ENCODE data around the gene NEFH. TPM values are rescaled to one million over a fixed set of nuclear protein-coding genes. Genes with fewer than 3 reads are reported as not detected.

Gene NEFH
- total and polyA plus RNA-seq, 7 donors: 0.23 to 3.0 (median 1.5) TPM; not detected in 1

DNA sequence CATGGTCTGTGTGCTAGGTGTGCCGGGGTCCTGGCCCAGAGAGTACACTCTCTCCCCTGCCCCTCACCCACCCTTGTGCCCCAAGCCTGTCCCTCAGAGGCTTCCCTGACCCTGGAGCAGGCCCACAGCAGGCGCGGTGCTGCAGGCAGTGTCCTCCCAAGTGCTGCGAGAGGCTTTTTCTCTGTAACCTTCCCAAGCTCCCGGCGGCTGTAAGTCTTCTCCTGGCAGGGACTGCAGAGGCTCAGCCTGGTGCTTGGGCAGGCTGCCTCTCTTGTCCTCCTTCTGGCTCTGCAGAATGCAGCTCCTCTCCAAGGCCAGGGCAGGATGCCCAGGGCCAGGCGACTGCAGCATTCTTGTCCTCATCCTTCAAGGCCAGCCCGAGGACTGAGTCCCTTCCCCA, 25.7 kb upstream of the NEFH start:
- intact Hi-C loops (cut with DNase I): no loop called here
- DNase-seq: peak; percentile 78
- Histone ChIP-seq H3K36me3 (no peaks in the 10 kb centered on the region), H3K4me1 (peaks cover 0 to 37% (median 17%) of the 10 kb centered on the region in 4 donors), H3K9me3 (no peaks in the 10 kb centered on the region), H3K4me3 (no peak overlapping the region), H3K27me3 (no peaks in the 10 kb centered on the region), H3K27ac (peak overlapping the region in 3 of 4 donors; percentile 39 to 73 (median 46))
- TF ChIP-seq POLR2A (IDR thresholded peaks at IDR 0.05) (no peak), POLR2AphosphoS5 (IDR thresholded peaks at IDR 0.05) (no peak), EP300 (IDR thresholded peaks at IDR 0.05) (no peak)
- TF ChIP-seq, protein P1, sequence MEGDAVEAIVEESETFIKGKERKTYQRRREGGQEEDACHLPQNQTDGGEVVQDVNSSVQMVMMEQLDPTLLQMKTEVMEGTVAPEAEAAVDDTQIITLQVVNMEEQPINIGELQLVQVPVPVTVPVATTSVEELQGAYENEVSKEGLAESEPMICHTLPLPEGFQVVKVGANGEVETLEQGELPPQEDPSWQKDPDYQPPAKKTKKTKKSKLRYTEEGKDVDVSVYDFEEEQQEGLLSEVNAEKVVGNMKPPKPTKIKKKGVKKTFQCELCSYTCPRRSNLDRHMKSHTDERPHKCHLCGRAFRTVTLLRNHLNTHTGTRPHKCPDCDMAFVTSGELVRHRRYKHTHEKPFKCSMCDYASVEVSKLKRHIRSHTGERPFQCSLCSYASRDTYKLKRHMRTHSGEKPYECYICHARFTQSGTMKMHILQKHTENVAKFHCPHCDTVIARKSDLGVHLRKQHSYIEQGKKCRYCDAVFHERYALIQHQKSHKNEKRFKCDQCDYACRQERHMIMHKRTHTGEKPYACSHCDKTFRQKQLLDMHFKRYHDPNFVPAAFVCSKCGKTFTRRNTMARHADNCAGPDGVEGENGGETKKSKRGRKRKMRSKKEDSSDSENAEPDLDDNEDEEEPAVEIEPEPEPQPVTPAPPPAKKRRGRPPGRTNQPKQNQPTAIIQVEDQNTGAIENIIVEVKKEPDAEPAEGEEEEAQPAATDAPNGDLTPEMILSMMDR (IDR thresholded peaks at IDR 0.05): no peak
- WGBS, 2 donors: 78 to 82% methylated on average over 8 of the region's 8 CpGs

DNA sequence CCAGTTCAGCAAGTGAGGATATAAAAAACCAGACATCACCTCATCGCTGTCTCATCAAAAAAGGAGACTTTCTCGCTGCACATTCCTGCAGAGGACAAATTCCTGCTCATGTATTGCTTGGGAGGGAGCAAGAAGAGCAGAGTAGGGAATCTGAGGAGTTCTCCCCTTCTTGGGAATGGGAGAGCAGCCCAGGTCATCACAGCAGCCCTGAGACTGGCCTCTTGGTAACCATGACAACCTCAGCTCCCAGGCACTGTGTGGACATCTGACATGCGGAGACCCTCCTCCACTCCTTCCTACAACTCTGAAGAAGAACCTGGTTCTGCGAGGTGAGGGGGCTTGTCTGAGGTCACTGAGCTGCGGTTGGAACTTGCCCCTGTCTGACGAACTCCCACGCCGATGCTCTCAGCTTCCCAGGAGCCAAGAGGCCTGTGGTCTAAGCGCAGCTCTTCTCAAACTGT, 23.8 kb upstream of the NEFH start:
- H3K4me3 ChIP-seq: no peak overlapping the region
- TF ChIP-seq, protein P1 (IDR thresholded peaks at IDR 0.05): no peak
- TF ChIP-seq POLR2A (IDR thresholded peaks at IDR 0.05): no peak
- no peak for TF ChIP-seq EP300 (IDR thresholded peaks at IDR 0.05)
- TF ChIP-seq POLR2AphosphoS5 (IDR thresholded peaks at IDR 0.05): no peak
- DNase-seq: no peak
- 79 to 80% methylated on average over 9 of the region's 9 CpGs for WGBS, 2 donors
- no peaks in the 10 kb centered on the region for H3K9me3 ChIP-seq
- peaks cover 0 to 37% (median 17%) of the 10 kb centered on the region in 4 donors for H3K4me1 ChIP-seq
- intact Hi-C loops (cut with DNase I): no loop called here
- H3K36me3 ChIP-seq: no peaks in the 10 kb centered on the region
- peak overlapping the region in 1 of 4 donors; percentile 57 for H3K27ac ChIP-seq
- H3K27me3 ChIP-seq: no peaks in the 10 kb centered on the region

DNA sequence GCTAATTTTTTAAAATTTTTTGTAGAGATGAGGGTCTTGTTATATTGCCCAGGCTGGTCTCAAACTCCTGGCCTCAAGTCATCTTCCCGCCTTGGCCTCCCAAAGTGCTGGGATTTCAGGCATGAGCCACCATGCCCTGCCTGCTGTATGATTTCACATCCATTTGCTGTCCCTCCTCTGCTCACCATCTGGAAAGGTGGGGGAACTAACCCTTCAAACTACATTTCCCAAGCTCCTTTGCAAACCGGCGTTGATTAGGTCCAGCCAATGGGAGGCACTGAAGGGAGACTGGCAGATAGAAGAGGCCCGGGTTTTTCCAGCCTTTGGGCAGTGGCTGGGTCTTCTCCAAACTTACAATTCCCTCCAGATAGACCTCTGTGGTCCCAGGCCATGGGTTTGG, 22.3 kb upstream of the NEFH start:
- no peak for DNase-seq
- intact Hi-C loops (cut with DNase I): no loop called here
- WGBS, 2 donors: 30 to 31% methylated on average over 4 of the region's 4 CpGs
- Histone ChIP-seq H3K27ac (no peak overlapping the region), H3K9me3 (no peaks in the 10 kb centered on the region), H3K4me1 (peaks cover 0 to 37% (median 17%) of the 10 kb centered on the region in 4 donors), H3K27me3 (no peaks in the 10 kb centered on the region), H3K36me3 (no peaks in the 10 kb centered on the region), H3K4me3 (no peak overlapping the region)
- TF ChIP-seq, protein P1 (IDR thresholded peaks at IDR 0.05): no peak
- TF ChIP-seq POLR2A (IDR thresholded peaks at IDR 0.05): no peak
- TF ChIP-seq POLR2AphosphoS5 (IDR thresholded peaks at IDR 0.05): no peak
- no peak for TF ChIP-seq EP300 (IDR thresholded peaks at IDR 0.05)

DNA sequence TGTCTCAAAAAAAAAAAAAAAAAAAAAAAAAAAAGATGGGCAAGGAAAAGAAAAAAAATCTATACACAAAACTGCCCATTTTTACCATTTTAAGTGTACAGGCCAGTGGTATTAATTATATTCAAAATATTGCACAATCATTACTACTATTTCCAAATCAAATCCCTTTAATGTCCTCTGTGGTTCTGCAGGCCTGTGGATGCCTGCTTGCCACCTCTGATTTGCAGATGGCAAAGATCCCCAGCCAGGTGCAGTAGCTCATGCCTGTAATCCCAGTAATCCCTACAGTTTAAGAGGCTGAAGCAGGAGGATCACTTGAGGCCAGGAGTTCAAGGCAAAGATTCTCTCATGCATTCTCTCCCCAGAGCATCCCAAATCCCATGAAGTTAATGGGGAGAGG, 21.5 kb upstream of the NEFH start:
- no peak overlapping the region for H3K4me3 ChIP-seq

More for the DNA sequence above, 21.5 kb upstream of the NEFH start:
- Histone ChIP-seq H3K27me3 (no peaks in the 10 kb centered on the region), H3K36me3 (no peaks in the 10 kb centered on the region), H3K27ac (no peak overlapping the region), H3K4me1 (peaks cover 0 to 33% (median 15%) of the 10 kb centered on the region in 4 donors), H3K9me3 (no peaks in the 10 kb centered on the region)
- intact Hi-C loops (cut with DNase I): no loop called here
- DNase-seq: no peak
- TF ChIP-seq, protein P1 (IDR thresholded peaks at IDR 0.05): no peak
- no peak for TF ChIP-seq EP300 (IDR thresholded peaks at IDR 0.05)
- TF ChIP-seq POLR2AphosphoS5 (IDR thresholded peaks at IDR 0.05): no peak

Measured in sigmoid colon (tissue), 7 donors.